RCC 7860 (cell line): ENCODE results near the gene HSD17B14.
"Not testable (repeated sequence)": the region's sequence is repeated elsewhere in the genome, so short reads cannot be mapped to it uniquely, and the experiment has no call there.

ENCODE experiments used
- DNase-seq: peaks from one replicate; pipeline ENCODE4 v3.0.0-alpha.2; 2015; ENCODE audit warnings: low spot score
- FAIRE-seq: peaks from 2 replicates; lab custom pipeline; 2012; peaks lifted over from hg19 to GRCh38; lab: Jason Lieb, UNC

HSD17B14 gene

DNA sequence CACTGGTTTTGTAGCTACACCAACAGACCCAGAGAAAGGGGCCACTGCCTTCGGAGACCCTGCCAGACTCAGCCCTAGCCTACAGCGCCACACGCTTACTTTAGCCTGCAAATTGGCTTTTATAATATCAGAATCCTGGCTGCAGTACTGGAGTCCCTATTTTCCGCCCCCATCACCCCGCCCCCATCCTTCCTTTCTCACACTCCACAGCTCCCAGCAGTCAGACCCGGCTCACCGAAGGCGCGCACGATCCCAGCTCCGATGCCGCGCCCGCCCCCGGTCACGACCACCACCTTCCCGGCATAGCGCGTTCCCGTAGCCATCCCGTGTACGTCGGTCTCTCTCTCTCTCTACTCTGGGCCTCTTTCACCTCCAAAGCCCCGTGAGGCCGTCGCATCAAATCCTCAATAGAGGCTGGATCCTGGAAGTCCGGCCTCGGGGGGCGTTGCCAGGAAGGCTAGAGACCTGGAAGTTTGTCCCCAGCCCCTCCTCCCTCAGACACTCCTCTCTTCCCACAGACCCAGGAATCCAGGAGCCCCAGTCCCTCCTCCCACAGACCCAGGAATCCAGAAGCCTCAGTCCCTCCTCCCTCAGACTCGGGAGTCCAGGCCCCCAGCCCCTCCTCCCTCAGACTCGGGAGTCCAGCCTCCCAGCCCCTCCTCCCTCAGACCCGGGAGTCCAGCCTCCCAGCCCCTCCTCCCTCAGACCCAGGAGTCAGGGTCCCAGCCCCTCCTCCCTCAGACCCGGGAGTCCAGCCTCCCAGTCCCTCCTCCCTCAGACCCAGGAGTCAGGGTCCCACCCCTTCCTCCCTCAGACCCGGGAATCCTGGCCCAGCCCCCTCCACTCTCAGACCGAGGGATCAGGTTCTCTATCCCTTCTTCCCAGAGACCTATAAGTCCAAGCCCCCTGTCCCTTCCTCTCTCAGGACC is at the start of gene HSD17B14:
Gene HSD17B14, minus strand, starts transcription at position 403 of the 929 bp plus-strand sequence. Its CDS starts 80 bp downstream, at position 323.
- no peak for DNase-seq
- FAIRE-seq, result no peak

GRCh38 chr19:48883726-48884125 is 47.4 kb upstream of the HSD17B14 start:
- no peak for FAIRE-seq
- no peak for DNase-seq

- FAIRE-seq, result no peak
- DNase-seq, result no peak
These were observed 45.7 kb upstream of the HSD17B14 start for GRCh38 chr19:48881741-48882657.

DNA sequence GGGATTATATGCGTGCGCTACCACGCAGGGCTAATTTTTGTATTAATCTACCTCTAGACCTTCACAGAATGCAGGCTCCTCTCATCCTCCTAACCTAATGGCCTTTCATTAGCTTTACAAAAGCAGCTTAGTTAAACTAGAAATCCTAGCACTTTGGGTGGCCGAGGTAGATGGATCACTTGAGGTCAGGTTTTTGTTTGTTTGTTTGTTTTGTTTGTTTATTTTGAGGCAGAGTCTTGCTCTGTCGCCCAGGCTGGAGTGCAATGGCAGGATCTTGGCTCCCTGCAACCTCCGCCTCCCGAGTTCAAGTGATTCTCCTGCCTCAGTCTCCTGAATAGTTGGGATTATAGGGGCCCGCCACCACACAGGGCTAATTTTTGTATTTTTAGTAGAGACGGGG is 43.4 kb upstream of the HSD17B14 start:
- not testable (repeated sequence) for FAIRE-seq, DNase-seq

- DNase-seq (no peak), FAIRE-seq (no peak)
These were observed 42.8 kb upstream of the HSD17B14 start for GRCh38 chr19:48879025-48879637.

GRCh38 chr19:48878196-48879024 is 42.1 kb upstream of the HSD17B14 start:
- no peak for DNase-seq
- FAIRE-seq, result no peak

GRCh38 chr19:48877855-48878195 is 41.5 kb upstream of the HSD17B14 start:
- FAIRE-seq, result no peak
- no peak for DNase-seq

- FAIRE-seq, result not testable (repeated sequence)
- DNase-seq, result peak; percentile 23
These were observed 40.0 kb upstream of the HSD17B14 start for GRCh38 chr19:48876043-48876981.

DNA sequence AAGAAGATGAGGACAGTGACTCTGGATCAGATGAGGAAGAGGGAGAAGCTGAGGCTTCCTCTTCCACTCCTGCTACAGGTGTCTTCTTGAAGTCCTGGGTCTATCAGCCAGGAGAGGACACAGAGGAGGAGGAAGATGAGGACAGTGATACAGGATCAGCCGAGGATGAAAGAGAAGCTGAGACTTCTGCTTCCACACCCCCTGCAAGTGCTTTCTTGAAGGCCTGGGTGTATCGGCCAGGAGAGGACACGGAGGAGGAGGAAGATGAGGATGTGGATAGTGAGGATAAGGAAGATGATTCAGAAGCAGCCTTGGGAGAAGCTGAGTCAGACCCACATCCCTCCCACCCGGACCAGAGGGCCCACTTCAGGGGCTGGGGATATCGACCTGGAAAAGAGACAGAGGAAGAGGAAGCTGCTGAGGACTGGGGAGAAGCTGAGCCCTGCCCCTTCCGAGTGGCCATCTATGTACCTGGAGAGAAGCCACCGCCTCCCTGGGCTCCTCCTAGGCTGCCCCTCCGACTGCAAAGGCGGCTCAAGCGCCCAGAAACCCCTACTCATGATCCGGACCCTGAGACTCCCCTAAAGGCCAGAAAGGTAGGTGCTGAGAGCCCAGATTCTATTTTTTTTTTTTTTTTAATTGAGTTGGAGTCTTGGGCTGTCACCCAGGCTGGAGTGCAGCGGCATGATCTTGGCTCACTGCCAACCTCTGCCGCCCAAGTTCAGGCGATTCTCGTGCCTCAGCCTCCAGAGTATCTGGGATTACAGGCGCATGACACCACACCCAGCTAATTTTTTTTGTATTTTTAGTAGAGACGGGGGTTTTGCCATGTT is 38.2 kb upstream of the HSD17B14 start:
- no peak for FAIRE-seq
- peak; percentile 90 for DNase-seq

- DNase-seq, result no peak
- no peak for FAIRE-seq
These were observed 37.4 kb upstream of the HSD17B14 start for GRCh38 chr19:48873476-48874302.

DNA sequence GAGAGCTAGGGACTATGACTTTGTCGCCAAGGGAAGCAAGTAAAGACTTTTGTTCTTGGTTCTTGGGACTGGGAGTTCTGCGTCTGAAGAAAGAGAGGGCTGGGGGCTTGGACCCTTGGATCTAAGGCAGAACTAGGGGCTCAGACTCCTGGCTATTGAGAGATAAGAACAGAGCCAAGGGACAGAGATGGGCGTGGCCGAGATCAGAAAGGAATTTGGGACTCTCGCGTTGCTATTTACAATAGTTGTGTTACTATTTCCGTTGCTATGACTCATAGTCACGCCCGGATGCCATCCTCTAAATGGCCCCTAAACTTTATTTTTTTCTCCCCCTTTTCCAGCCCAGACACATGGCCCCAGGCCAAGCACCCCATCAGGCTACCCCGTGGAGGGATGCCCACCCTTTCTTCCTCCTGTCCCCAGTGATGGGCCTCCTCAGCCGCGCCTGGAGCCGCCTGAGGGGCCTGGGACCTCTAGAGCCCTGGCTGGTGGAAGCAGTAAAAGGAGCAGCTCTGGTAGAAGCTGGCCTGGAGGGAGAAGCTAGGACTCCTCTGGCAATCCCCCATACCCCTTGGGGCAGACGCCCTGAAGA is 36.7 kb upstream of the HSD17B14 start:
- DNase-seq (peak; percentile 88), FAIRE-seq (no peak)

- FAIRE-seq, result peak; percentile 77
- DNase-seq, result peak; percentile 93
These were observed 36.0 kb upstream of the HSD17B14 start, which contains the start of gene PPP1R15A for GRCh38 chr19:48872182-48872883. Gene PPP1R15A, plus strand, starts transcription at chr19:48872421. Its CDS starts 813 bp downstream, at chr19:48873234.

- FAIRE-seq, DNase-seq: not testable (repeated sequence)
These were observed 35.3 kb upstream of the HSD17B14 start for GRCh38 chr19:48871471-48872181.

DNA sequence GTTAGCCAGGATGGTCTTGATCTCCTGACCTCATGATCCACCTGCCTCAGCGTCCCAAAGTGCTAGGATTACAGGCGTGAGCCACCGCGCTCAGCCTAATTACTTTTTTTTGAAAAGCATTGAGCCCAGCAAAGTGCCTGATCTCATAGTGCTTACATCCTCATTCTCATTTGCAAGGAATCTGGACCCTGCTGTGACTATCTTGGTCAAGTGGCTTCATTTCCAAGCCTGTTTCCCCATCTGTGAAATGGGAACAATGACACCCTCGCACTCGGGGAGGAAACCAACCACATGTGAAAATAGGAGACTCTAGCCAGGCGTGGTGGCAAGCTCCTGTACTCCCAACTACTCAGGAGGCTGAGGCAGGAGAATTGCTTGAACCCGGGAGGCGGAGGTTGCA is 33.8 kb upstream of the HSD17B14 start:
- no peak for DNase-seq
- no peak for FAIRE-seq

DNA sequence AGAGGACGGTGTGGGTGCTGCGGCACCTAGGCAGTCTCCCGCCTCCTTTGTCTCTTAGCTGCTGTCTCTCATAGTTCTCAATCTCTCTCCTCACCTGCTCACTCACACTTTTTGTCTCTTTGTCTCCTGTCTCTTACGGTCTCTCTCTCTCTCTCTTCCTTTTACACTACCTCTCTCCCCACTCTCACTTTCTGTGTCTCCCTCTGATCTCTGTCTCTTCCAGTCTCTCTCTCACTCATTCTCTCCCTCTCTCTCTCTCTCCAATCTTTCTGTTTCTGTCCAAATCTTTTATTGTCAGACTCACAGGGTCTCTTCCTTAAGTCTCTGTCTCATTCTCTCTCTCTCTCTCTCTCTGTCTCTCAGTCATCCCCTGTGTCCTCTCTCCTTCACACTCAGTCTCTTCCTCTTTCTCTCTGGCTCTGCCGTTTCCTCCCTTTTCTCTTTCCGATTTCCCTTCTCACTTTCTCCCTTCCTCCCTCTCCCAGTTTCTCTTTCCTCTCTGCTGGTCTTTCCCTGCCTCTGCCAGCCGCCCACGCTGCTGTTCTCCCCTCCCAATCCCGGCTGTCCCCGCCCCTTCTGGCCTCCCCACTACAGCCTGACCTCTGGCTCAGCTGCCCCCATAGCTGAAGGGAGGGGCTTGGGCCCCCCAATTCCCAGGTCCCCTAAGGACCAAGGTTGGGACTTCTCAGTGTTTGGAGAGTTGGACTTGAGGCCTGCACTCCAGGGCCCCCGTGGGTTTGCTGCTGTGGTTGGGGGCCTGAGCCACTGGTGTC is 32.0 kb upstream of the HSD17B14 start, which contains the start of gene PLEKHA4:
Gene PLEKHA4, minus strand, starts transcription at position 504 of the 773 bp plus-strand sequence. CDS start 997 bp downstream, outside the sequence.
- FAIRE-seq, result no peak
- no peak for DNase-seq
